HG03039 (cell line): ENCODE results near the gene SLC43A2.
"Not testable (repeated sequence)": the region's sequence is repeated elsewhere in the genome, so short reads cannot be mapped to it uniquely, and the experiment has no call there.

Source experiments
- ATAC-seq: cut with Tn5 transposase; IDR thresholded peaks from one replicate; pipeline ENCODE4 v1.9.1; 2021; ENCODE audit warnings: mild to moderate bottlenecking, moderate library complexity; ENCODE audit not compliant: unreplicated experiment

SLC43A2 gene

DNA sequence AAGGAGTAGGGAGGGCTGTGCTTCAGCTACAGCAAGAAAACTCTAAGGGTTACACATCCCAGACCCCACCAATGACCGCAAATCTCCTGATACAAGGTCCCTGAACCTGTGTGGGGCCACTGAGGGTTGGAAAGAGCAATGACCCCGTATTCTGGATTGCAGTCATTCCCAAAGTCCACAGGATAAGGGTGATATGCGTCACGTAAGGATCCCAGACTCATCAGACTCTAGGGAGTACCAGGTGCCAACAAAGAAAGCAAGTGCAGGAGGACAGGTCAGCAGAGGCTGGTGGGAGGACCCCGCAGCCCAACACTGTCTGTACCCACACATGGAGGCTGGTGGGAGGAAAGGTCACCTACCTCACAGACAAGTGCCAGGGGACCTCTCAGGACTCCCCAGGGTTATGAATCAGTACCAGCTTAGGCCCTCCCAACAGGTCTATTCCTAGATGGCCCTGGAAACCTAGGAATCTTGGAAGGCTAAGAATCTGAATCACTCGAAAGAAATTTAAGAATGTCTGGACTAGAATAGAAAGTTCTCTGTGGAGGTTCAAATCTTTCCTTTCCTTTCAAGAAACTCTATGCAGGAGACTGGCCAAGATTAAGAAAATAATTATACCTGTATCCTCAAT, 82.2 kb downstream of the SLC43A2 start:
- ATAC-seq = no peak

DNA sequence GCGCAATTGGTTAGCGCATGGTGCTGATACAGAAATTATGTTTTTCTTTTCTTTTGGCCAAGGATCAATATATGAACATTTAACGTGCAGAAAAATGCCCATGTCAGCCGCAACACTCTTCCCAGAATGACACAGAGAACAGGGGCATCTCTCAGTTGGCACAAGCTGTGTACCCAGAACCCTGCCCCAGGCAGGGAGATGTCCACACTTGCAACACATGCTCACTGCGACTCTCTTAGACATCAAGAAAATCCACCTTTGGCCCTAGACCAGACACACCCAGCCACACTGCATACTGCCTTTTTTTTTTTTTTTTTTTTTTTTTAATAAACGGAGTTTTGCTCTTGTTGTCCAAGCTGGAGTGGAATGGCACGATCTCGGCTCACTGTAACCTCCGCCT, 83.0 kb downstream of the SLC43A2 start:
- ATAC-seq = no peak

DNA sequence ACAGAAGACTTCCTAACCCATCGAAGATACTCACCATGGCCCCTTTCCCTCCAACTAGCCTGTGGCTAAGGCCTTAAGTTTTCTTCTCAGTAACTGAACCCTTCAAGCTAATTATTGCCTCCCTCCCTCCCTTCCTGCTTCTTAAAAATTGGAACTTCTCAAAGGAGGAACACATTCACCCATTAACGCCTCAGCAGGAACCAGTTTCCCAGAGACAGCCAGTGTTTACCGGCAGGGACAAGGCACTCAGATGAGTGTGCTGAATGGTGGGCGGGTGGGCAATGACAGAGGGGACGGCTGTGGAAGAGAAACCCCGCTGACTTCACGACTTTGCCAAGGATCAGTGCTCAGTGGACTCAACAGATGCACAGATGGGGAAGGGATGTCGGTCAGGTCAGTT, 86.3 kb downstream of the SLC43A2 start:
- ATAC-seq = no peak

DNA sequence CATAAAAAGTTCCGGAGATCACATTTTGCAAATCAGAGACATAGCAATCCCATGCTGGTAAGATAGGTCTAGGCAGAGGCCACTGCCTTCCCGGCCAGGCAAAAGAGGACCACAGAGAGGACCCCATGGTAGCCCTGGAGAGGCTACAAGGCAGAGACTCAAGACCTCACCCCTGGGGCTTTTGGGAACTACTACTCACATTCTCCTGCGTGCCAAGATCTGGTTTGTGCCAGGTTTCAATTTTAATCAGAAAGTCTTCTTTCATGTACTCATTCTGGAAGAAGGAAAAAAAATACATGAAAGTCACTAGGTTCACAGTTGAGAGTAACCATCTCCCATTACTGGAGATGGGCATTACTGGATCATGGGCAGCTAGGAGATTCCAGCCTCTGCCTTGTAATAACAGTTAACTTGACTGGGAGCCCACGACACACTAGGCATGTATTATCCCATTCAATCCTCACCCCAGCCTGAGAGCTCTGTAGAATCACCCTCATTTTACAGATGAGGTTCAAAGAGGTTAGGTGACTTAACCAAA, 87.2 kb downstream of the SLC43A2 start:
- ATAC-seq = no peak

DNA sequence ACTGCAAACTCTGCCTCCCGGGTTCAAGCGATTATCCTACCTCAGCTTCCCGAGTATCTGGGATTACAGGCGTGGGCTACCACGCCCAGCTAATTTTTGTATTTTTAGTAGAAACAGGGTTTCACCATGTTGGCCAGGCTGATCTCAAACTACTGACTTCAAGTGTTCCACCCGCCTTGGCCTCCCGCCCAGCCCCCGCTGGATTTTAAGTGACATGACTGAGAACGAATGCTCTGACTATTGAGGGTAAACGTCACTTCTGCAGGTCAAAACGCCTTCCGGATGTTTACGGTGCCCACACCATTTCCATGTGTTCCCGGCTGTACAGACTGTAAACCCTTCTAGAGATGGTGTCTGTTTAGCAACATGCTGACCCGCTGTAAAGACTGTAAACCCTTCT, 88.8 kb downstream of the SLC43A2 start:
- no peak for ATAC-seq

DNA sequence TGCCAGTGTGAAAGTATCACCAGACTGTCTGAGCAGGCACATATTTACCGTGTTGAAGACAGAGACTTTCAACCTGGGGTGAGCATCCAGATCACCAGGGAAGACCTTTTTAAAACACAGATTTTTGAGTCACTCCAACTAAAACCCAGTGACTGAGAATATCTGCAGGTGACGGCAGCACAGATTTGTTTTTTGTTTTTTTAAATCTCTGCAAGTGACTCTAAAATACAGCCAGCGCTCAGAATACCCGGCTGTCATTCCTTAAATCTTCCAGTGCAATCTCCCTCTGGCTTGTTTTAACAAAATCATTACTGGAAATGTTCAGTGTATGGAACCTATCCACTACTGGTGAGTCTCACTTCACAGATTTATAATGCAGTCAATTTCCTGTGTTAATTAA, 92.9 kb downstream of the SLC43A2 start:
- ATAC-seq = no peak

DNA sequence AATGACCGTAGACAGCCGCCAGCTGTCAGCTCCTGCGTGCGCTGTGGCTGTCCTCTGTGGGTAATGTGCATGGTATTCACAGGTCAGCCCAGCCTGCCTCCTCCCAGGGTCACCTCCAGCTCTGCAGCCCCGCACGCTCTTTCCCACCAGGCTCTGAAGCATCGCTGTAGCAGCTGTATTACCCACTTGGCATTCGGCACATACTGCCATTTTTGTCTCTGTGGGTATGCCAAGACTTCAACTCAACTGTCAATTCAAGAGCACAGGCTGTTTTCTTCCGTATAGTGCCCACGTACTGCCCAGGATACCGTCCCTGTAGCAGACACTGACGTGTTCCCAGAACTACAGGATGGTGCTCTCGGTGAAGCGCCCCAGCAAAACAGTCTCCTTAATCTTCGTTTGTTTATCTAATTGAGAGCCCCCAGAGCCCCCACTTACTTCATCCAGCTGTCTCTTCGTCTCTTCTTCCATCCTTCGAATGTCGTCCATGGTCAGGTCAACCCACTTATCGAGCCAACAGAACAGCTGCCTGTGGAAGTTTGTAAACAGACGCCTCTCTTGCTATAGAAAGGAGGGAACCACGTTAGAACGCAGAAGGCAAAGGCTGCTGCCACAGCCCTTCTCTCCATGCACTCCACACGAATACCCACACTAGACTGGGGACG, 94.8 kb downstream of the SLC43A2 start:
- no peak for ATAC-seq

DNA sequence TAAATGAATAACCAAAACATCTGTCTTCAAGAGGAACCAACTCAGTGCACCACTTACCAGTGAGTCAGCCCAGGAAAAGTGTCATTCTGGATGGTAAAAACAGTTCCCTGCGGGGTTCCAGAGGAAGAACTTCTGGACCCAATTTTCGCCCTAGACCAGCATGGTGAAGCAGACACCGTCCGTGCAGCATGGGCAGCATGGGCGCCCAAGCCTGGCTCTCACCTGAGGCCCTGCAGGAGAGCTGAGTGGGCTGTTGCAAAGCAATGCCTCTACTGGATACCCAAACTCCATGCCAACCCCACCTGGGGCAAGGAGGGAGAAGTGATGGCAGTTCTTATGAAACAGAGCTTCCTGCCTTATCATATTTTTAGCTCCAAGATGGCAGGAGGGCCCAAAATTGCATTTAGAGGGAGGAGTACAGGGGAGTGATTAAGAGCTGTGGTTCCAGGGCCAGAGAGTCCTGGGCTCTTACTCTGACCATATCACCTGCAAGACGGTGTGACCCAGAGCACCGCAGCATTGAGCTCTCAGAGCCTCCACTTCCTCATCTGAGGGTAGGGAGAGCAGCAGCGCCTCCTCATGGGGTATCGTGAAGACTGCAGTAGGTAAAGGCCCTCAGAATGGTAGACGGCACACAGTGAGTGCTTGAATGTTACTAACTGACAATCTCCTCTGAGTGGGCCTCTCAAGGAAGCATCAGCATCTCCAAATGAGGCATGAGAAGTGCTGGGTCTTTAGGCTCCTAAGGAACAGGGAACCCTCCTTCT, 95.6 kb downstream of the SLC43A2 start:
- no peak for ATAC-seq

DNA sequence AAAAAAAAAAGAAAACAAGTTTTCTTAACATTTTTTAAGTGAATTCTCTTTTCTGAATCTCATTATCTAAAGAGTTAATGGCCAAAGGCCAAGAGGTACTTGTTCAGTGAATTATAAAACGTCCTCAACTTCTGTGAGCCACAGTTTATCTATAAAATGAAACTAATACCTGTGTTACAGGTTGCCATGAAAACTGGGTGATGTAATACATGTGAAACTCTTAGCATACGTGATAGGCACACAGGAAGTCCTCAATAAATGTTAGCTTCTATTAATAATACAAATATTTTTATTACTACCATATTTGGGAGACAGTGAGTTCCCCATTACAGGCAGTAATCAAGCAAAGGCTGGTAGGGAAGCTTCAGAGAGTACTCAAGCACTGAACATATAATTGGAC, 98.8 kb downstream of the SLC43A2 start:
- no peak for ATAC-seq

DNA sequence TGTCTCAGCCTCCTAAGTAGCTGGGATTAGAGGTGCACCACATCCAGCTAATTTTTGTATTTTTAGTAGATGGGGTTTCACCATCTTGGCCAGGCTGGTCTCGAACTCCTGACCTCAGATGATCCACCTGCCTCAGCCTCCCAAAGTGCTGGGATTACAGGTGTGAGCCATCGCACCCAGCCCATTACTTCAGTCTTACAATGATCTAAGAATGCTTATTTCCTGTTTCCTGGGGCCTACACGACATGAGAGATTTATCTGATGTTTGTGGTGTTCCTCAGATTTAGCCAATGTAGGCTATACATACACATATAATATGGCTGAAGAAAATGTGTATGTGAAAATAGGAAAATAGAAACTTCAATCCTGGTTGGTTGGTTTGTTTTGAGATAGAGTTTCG, 101.8 kb downstream of the SLC43A2 start:
- ATAC-seq = not testable (repeated sequence)

DNA sequence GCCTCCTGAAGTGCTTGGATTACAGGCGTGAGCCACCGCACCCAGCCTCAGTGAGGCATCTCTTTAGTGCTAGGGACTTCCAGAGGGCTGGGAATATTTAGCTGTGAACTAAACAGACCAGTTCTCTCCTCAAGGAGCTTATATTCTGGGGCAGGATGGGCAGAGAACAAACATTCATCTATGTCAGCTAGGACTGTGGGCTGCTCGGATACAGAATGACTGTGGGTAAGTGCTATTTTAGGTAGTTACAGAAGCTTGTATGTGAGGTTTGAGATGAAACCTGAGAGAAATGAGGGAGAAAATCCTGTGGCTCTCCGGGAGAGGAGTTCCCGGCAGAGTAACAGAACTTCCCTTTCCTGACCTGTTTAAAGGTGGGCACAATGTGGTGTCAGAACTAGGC, 106.0 kb downstream of the SLC43A2 start:
- no peak for ATAC-seq

DNA sequence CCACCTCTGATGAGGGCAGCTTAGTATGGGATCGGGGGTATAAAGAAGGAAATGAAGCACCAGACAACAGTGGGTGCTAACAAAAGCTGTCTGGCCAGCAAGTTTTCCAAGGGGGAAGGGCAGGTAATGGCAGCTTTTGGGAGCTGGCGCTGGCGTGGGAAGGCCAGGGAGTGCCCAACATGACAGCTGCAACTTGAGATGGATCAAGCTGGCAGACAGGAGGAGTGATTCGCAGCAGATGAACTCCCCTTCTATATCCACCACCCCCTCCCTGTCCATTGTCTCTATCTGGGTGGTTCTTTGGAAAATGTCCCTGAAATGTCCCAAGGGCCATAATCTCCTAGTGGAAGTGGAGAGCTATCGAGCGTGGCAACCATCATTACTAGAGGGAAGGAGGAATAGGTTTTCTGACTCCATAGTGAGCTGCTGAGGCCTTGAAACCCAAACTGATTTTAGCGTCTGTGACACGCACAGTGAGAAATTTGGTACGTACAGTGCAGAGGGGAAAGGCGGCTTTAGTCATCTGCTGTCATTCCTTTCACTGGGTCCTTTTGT, 107.5 kb downstream of the SLC43A2 start:
- no peak for ATAC-seq

DNA sequence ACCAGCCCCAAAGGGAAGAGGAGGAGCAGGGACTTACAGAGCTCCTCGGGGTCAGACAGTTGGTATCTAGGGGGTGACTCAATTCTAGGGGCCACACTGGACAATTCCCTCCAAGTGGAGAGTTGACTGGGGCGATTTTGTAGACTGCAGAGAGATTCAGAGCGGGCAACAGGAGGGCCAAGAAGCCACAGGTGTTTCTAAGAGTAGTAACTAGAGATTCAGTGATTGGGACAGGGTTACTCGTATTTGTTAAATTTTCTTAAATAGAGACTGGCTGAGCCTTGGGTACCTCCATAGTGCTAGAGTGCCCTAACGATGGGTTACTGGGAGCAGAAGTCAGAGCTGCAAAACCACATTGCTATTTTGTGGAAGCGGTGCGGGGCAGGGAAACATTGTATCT, 109.0 kb downstream of the SLC43A2 start:
- ATAC-seq = no peak
